ENCODE data around the gene TMEM171.

Gene TMEM171

GRCh38 chr5:73120222-73121118 lies at the start of gene TMEM171:
TSS of gene TMEM171 (plus strand) at chr5:73120575. CDS start at chr5:73123374, 2,799 bp downstream.
- H3K4me3 ChIP-seq (ENCODE audit: low read depth, low read length): peak within 1 kb of the TSS; percentile 62
- DNase-seq (ENCODE audit: low read depth): no peak

- no peak overlapping the region for H3K4me3 ChIP-seq (ENCODE audit: low read depth, low read length)
- DNase-seq (ENCODE audit: low read depth): no peak
Measured at GRCh38 chr5:73081093-73081492, 39.3 kb upstream of the TMEM171 start.

GRCh38 chr5:73088026-73088425 lies 32.3 kb upstream of the TMEM171 start:
- H3K4me3 ChIP-seq (ENCODE audit: low read depth, low read length): no peak overlapping the region

GRCh38 chr5:73093943-73094342 lies 26.4 kb upstream of the TMEM171 start:
- DNase-seq (ENCODE audit: low read depth): peak; percentile 10
- H3K4me3 ChIP-seq (ENCODE audit: low read depth, low read length): no peak overlapping the region

More at GRCh38 chr5:73088026-73088425, 32.3 kb upstream of the TMEM171 start:
- DNase-seq (ENCODE audit: low read depth): no peak

GRCh38 chr5:73094415-73094814 lies 26.0 kb upstream of the TMEM171 start:
- H3K4me3 ChIP-seq (ENCODE audit: low read depth, low read length): no peak overlapping the region
- no peak for DNase-seq (ENCODE audit: low read depth)

- DNase-seq (ENCODE audit: low read depth): no peak
Measured at GRCh38 chr5:73095564-73096238, 24.7 kb upstream of the TMEM171 start.

GRCh38 chr5:73096239-73096575 lies 24.2 kb upstream of the TMEM171 start:
- DNase-seq (ENCODE audit: low read depth): no peak
- no peak overlapping the region for H3K4me3 ChIP-seq (ENCODE audit: low read depth, low read length)

More at GRCh38 chr5:73095564-73096238, 24.7 kb upstream of the TMEM171 start:
- H3K4me3 ChIP-seq (ENCODE audit: low read depth, low read length): no peak overlapping the region

- no peak overlapping the region for H3K4me3 ChIP-seq (ENCODE audit: low read depth, low read length)
- DNase-seq (ENCODE audit: low read depth): no peak
Measured at GRCh38 chr5:73097740-73098139, 22.6 kb upstream of the TMEM171 start.

GRCh38 chr5:73100109-73100508 lies 20.3 kb upstream of the TMEM171 start:
- no peak for DNase-seq (ENCODE audit: low read depth)
- H3K4me3 ChIP-seq (ENCODE audit: low read depth, low read length): no peak overlapping the region

GRCh38 chr5:73103870-73104299 lies 16.5 kb upstream of the TMEM171 start:
- DNase-seq (ENCODE audit: low read depth): no peak
- no peak overlapping the region for H3K4me3 ChIP-seq (ENCODE audit: low read depth, low read length)

- no peak overlapping the region for H3K4me3 ChIP-seq (ENCODE audit: low read depth, low read length)
- DNase-seq (ENCODE audit: low read depth): no peak
Measured at GRCh38 chr5:73104326-73104725, 16.0 kb upstream of the TMEM171 start.

- DNase-seq (ENCODE audit: low read depth): no peak
- no peak overlapping the region for H3K4me3 ChIP-seq (ENCODE audit: low read depth, low read length)
Measured at GRCh38 chr5:73106335-73106734, 14.0 kb upstream of the TMEM171 start.

GRCh38 chr5:73110190-73110589 lies 10.2 kb upstream of the TMEM171 start:
- DNase-seq (ENCODE audit: low read depth): no peak
- no peak overlapping the region for H3K4me3 ChIP-seq (ENCODE audit: low read depth, low read length)

- no peak overlapping the region for H3K4me3 ChIP-seq (ENCODE audit: low read depth, low read length)
- DNase-seq (ENCODE audit: low read depth): no peak
Measured at GRCh38 chr5:73111536-73111935, 8.8 kb upstream of the TMEM171 start.

GRCh38 chr5:73112359-73112758 lies 8.0 kb upstream of the TMEM171 start:
- DNase-seq (ENCODE audit: low read depth): no peak
- H3K4me3 ChIP-seq (ENCODE audit: low read depth, low read length): no peak overlapping the region

GRCh38 chr5:73114044-73114688 lies 6.2 kb upstream of the TMEM171 start:
- DNase-seq (ENCODE audit: low read depth): no peak

GRCh38 chr5:73115399-73116051 lies 4.8 kb upstream of the TMEM171 start:
- DNase-seq (ENCODE audit: low read depth): peak; percentile 93
- H3K4me3 ChIP-seq (ENCODE audit: low read depth, low read length): no peak overlapping the region

More at GRCh38 chr5:73114044-73114688, 6.2 kb upstream of the TMEM171 start:
- H3K4me3 ChIP-seq (ENCODE audit: low read depth, low read length): no peak overlapping the region

GRCh38 chr5:73116506-73116905 lies 3.9 kb upstream of the TMEM171 start:
- no peak overlapping the region for H3K4me3 ChIP-seq (ENCODE audit: low read depth, low read length)
- DNase-seq (ENCODE audit: low read depth): no peak

- H3K4me3 ChIP-seq (ENCODE audit: low read depth, low read length): no peak overlapping the region
- DNase-seq (ENCODE audit: low read depth): no peak
Measured at GRCh38 chr5:73117088-73117740, 3.2 kb upstream of the TMEM171 start.
